ENCODE results near the gene RPS4Y1.

Gene RPS4Y1

GRCh38 chrY:2883561-2883960 is 42.2 kb downstream of the RPS4Y1 start:
- no peak for DNase-seq (ENCODE audit: low read depth)

- DNase-seq (ENCODE audit: low read depth) = no peak
Observed at GRCh38 chrY:2885880-2886279, 44.5 kb downstream of the RPS4Y1 start.

- no peak for DNase-seq (ENCODE audit: low read depth)
Observed at GRCh38 chrY:2887386-2887785, 46.0 kb downstream of the RPS4Y1 start.

- no peak for DNase-seq (ENCODE audit: low read depth)
Observed at GRCh38 chrY:2887955-2888354, 46.6 kb downstream of the RPS4Y1 start.

- DNase-seq (ENCODE audit: low read depth) = no peak
Observed at GRCh38 chrY:2893471-2893870, 52.1 kb downstream of the RPS4Y1 start.

- DNase-seq (ENCODE audit: low read depth) = no peak
Observed at GRCh38 chrY:2896050-2896449, 54.6 kb downstream of the RPS4Y1 start.

GRCh38 chrY:2907356-2907755 is 66.0 kb downstream of the RPS4Y1 start:
- DNase-seq (ENCODE audit: low read depth) = no peak

- no peak for DNase-seq (ENCODE audit: low read depth)
Observed at GRCh38 chrY:2913066-2913815, 71.8 kb downstream of the RPS4Y1 start.

Measured in CMK (cell line).